ENCODE measurements around the gene AKAP6.

- TF ChIP-seq CTCF (IDR thresholded peaks at IDR 0.05), result no peak
- TF ChIP-seq POLR2A (IDR thresholded peaks at IDR 0.05), result no peak
Observed at GRCh38 chr14:32421781-32422180, 92.7 kb downstream of the AKAP6 start.

Data from adrenal gland (tissue), 5 donors.